ENCODE measurements around the gene PRKN. TPM values are rescaled to one million over a fixed set of nuclear protein-coding genes. Genes with fewer than 3 reads are reported as not detected.

The PRKN gene
- total and polyA plus RNA-seq, 10 donors, result 0.23 to 14.1 (median 7.0) TPM

- no peak for DNase-seq
- H3K27ac ChIP-seq, result no peak overlapping the region
Observed at GRCh38 chr6:162363757-162364156, 363.8 kb downstream of the PRKN start.

DNA sequence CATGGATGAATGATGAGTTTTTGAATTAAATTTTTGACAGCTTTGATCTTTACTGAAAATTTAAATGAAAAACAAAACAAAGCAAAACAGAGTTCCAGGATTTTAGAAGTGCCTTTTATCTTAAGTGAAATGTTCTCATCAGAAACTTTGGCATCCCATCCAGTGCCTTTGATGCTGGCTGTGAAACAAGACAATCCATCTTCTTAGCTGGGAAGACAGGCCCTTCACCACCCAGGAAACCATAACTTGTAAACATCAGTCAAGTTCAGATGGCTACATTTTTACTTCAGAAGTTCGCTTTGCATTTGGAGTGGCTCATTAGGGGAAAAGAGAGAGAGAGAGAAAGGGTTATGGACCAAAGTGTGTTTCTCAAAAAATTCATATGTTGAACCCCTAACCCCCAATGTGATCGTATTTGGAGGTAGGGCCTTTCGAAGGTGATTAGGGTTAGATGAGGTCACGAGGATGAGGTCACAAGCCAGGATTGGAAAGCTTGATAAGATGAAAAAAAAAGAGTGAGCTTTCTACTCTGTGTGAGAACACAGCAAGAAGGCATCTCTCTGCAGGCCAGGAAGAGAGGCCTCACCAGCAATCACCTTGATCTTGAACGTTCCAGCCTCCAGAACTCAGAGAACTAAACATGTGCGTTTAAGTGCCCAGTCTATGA is 366.5 kb downstream of the PRKN start:
- no peaks in the 10 kb centered on the region for H3K36me3 ChIP-seq
- no peaks in the 10 kb centered on the region for H3K4me1 ChIP-seq
- DNase-seq, result no peak
- intact Hi-C loops (cut with DNase I; ENCODE audit: low total_unique reads), result no loop called here
- 58 to 76% (median 69%) methylated on average over 6 of the region's 6 CpGs for WGBS, 5 donors
- H3K27me3 ChIP-seq (replicated peaks in 1 of 7), result no peaks in the 10 kb centered on the region
- TF ChIP-seq POLR2AphosphoS5 (IDR thresholded peaks at IDR 0.05), result no peak
- TF ChIP-seq, protein P1, sequence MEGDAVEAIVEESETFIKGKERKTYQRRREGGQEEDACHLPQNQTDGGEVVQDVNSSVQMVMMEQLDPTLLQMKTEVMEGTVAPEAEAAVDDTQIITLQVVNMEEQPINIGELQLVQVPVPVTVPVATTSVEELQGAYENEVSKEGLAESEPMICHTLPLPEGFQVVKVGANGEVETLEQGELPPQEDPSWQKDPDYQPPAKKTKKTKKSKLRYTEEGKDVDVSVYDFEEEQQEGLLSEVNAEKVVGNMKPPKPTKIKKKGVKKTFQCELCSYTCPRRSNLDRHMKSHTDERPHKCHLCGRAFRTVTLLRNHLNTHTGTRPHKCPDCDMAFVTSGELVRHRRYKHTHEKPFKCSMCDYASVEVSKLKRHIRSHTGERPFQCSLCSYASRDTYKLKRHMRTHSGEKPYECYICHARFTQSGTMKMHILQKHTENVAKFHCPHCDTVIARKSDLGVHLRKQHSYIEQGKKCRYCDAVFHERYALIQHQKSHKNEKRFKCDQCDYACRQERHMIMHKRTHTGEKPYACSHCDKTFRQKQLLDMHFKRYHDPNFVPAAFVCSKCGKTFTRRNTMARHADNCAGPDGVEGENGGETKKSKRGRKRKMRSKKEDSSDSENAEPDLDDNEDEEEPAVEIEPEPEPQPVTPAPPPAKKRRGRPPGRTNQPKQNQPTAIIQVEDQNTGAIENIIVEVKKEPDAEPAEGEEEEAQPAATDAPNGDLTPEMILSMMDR (IDR thresholded peaks at IDR 0.05 in 8 of 11, conservative IDR thresholded peaks at IDR 0.05 in 3 of 11), result no peak
- no peak for TF ChIP-seq POLR2A (IDR thresholded peaks at IDR 0.05)
- H3K4me3 ChIP-seq, result no peak overlapping the region
- no peak overlapping the region for H3K27ac ChIP-seq
- no peaks in the 10 kb centered on the region for H3K9me3 ChIP-seq

More at GRCh38 chr6:162363757-162364156, 363.8 kb downstream of the PRKN start:
- 70 to 88% (median 87%) methylated on average over 4 of the region's 4 CpGs for WGBS, 5 donors
- H3K36me3 ChIP-seq, result no peaks in the 10 kb centered on the region
- no peak overlapping the region for H3K4me3 ChIP-seq
- no peaks in the 10 kb centered on the region for H3K27me3 ChIP-seq (replicated peaks in 1 of 7)
- H3K4me1 ChIP-seq, result no peaks in the 10 kb centered on the region
- H3K9me3 ChIP-seq, result peaks cover 0 to 6% (median 0%) of the 10 kb centered on the region in 8 donors
- intact Hi-C loops (cut with DNase I; ENCODE audit: low total_unique reads), result no loop called here
- TF ChIP-seq, protein P1 (IDR thresholded peaks at IDR 0.05 in 8 of 11, conservative IDR thresholded peaks at IDR 0.05 in 3 of 11), result no peak
- TF ChIP-seq POLR2A (IDR thresholded peaks at IDR 0.05) (no peak), POLR2AphosphoS5 (IDR thresholded peaks at IDR 0.05) (no peak)

- Histone ChIP-seq H3K4me3 (no peak overlapping the region), H3K36me3 (no peaks in the 10 kb centered on the region), H3K9me3 (no peaks in the 10 kb centered on the region), H3K27ac (no peak overlapping the region), H3K4me1 (no peaks in the 10 kb centered on the region), H3K27me3 (replicated peaks in 1 of 7) (no peaks in the 10 kb centered on the region)
- no peak for DNase-seq
- WGBS, 5 donors, result 85 to 92% (median 89%) methylated on average over 4 of the region's 4 CpGs
- TF ChIP-seq POLR2A (IDR thresholded peaks at IDR 0.05) (no peak), POLR2AphosphoS5 (IDR thresholded peaks at IDR 0.05) (no peak)
- TF ChIP-seq, protein P1 (IDR thresholded peaks at IDR 0.05 in 8 of 11, conservative IDR thresholded peaks at IDR 0.05 in 3 of 11), result no peak
- intact Hi-C loops (cut with DNase I; ENCODE audit: low total_unique reads), result no loop called here
Observed at GRCh38 chr6:162358625-162359024, 368.9 kb downstream of the PRKN start.

DNA sequence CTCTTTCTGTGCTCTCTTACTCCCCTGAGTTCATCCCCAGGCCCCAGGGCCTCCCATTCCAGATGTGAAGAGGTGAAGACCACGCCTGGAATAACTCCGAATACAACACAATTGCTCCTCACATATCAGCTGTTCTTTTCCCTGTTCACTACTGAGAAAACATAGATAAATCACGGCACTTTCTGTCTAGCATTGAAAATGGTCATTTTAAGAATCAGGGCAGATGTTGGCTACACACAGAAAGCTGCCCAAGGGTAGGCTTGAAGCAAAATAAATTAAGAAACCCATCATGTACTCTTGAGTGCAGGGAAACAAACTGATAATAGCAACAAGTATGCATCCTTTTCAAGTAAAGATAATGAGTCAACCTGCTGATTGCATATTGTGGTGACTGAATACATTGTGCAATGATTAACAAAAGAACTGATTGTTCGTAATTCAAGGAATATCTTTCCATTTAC is 382.5 kb downstream of the PRKN start:
- peaks cover 0 to 6% (median 0%) of the 10 kb centered on the region in 8 donors for H3K9me3 ChIP-seq
- no peak overlapping the region for H3K27ac ChIP-seq
- intact Hi-C loops (cut with DNase I; ENCODE audit: low total_unique reads), result no loop called here
- 73 to 86% (median 81%) methylated on average over 4 of the region's 4 CpGs for WGBS, 5 donors
- no peaks in the 10 kb centered on the region for H3K27me3 ChIP-seq (replicated peaks in 1 of 7)
- TF ChIP-seq POLR2A (IDR thresholded peaks at IDR 0.05), result no peak
- TF ChIP-seq, protein P1 (IDR thresholded peaks at IDR 0.05 in 8 of 11, conservative IDR thresholded peaks at IDR 0.05 in 3 of 11), result no peak
- no peak for TF ChIP-seq POLR2AphosphoS5 (IDR thresholded peaks at IDR 0.05)
- H3K4me3 ChIP-seq, result no peak overlapping the region
- no peaks in the 10 kb centered on the region for H3K4me1 ChIP-seq
- DNase-seq, result no peak
- H3K36me3 ChIP-seq, result no peaks in the 10 kb centered on the region
